ENCODE measurements around the gene IL3RA.

Gene IL3RA

DNA sequence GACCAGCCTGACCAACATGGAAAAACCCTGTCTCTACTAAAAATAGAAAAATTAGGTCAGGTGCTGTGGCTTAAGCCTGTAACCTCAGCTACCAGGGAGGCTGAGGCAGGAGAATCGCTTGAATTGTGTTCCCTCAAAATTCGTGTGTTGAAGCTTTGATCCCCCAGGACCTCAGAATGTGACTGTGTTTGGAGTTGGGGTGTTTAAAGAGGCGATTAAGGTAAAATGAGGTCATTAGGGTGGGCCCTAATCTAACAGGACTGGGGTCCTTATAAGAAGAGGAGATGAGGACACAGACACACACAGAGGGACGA lies 31.8 kb downstream of the IL3RA start:
- H3K4me3 ChIP-seq: no peak overlapping the region
- H3K36me3 ChIP-seq: peaks cover 21% of the 10 kb centered on the region
- no peak for TF ChIP-seq Cebpa-rat (IDR thresholded peaks at IDR 0.05)
- no peak overlapping the region for H3K9ac ChIP-seq
- H3K27me3 ChIP-seq: no peaks in the 10 kb centered on the region
- H3K27ac ChIP-seq: no peak overlapping the region
- no peak overlapping the region for H3K4me2 ChIP-seq
- no peaks in the 10 kb centered on the region for H3K9me3 ChIP-seq
- no peaks in the 10 kb centered on the region for H3K4me1 ChIP-seq
- no peaks in the 10 kb centered on the region for H4K20me1 ChIP-seq

DNA sequence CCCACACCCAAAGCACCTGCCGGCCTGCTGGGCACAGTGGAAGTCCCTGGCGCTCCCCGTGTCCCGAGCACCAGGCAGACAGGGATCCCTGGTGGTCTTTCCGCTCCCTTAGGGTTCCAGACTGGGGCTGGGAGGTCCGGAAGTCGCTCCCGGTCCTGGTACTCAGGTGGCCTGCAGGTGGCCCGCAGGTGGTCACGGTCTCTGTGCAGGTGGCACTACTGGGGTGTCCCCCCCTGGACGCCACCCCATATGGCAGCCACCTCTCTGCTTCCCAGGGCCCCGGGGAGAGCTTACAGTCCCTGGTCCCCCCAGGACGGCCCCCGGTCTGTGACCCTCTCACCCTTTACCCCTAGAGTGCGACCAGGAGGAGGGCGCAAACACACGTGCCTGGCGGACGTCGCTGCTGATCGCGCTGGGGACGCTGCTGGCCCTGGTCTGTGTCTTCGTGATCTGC lies 41.7 kb downstream of the IL3RA start:
- peaks cover 17% of the 10 kb centered on the region for H4K20me1 ChIP-seq
- H3K4me1 ChIP-seq: peaks cover 8% of the 10 kb centered on the region
- H3K27me3 ChIP-seq: no peaks in the 10 kb centered on the region
- H3K9ac ChIP-seq: no peak overlapping the region
- H3K4me2 ChIP-seq: no peak overlapping the region
- H3K9me3 ChIP-seq: no peaks in the 10 kb centered on the region
- H3K4me3 ChIP-seq: no peak overlapping the region
- H3K36me3 ChIP-seq: peaks cover 38% of the 10 kb centered on the region
- no peak for TF ChIP-seq Cebpa-rat (IDR thresholded peaks at IDR 0.05)
- H3K27ac ChIP-seq: no peak overlapping the region

DNA sequence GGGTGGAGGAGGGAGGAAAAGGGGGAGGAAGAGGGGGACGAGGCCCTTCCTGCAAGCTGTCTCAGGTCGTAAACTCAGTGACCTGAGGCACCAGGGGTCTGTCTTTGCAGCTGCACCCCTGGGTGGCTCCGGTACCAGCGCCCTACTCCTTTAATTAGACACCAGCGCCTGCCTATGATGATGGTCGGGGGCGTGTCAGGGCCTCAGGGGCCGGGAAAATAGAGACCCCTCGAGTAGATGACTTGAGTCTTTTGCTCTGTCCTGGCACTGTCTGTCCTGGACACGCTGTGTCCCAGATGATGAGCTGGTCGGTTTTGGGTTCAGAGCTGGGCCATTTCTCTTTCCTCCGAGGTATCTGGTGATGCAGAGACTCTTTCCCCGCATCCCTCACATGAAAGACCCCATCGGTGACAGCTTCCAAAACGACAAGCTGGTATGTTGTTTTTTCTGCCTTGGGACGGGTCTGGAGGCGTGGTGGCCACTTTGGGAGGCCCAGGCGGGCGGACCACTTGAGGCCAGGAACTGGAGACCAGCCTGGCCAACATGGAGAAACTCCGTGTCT lies 44.2 kb downstream of the IL3RA start:
- Histone ChIP-seq H3K4me3 (no peak overlapping the region), H3K9ac (0 out of 2 replicates have a peak overlapping the region, but pooled peaks have one; percentile 19), H3K4me1 (peaks cover 8% of the 10 kb centered on the region), H3K27me3 (no peaks in the 10 kb centered on the region), H3K36me3 (peaks cover 62% of the 10 kb centered on the region), H3K4me2 (peak overlapping the region; percentile 42), H3K9me3 (no peaks in the 10 kb centered on the region), H4K20me1 (peaks cover 41% of the 10 kb centered on the region), H3K27ac (no peak overlapping the region)
- TF ChIP-seq Cebpa-rat (IDR thresholded peaks at IDR 0.05): no peak

DNA sequence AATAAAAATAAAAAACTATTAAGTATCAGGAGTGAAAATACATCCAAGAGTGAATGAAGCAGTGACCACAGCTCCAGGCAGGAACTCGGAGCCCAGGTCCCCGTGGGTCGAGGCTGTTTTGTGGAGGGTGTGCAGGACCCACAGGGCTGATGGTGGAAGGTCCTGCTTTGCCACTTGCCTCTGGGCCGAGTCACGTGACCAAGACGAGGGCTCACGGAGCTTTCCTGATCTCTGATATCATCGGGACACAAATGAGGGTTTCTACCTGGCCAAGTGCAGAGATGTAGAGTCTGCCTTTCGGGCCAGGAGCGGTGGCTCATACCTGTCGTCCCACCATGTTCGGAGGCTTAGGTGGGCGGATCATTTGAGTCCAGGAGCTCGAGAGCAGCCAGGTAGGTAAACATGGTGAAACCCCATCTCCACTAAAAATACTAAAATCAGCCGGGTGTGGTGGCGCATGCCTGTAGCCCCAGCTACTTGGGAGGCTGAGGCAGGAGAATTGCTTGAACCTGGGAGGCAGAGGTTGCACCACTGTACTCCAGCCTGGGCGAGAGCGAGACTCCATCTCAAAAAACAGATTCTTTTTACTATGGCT lies 48.2 kb downstream of the IL3RA start:
- no peak overlapping the region for H3K27ac ChIP-seq
- no peaks in the 10 kb centered on the region for H3K27me3 ChIP-seq
- H3K4me1 ChIP-seq: peaks cover 17% of the 10 kb centered on the region
- no peak for TF ChIP-seq Cebpa-rat (IDR thresholded peaks at IDR 0.05)
- H3K4me3 ChIP-seq: no peak overlapping the region
- H3K9me3 ChIP-seq: no peaks in the 10 kb centered on the region
- no peak overlapping the region for H3K9ac ChIP-seq
- peaks cover 81% of the 10 kb centered on the region for H3K36me3 ChIP-seq
- peaks cover 81% of the 10 kb centered on the region for H4K20me1 ChIP-seq
- no peak overlapping the region for H3K4me2 ChIP-seq

DNA sequence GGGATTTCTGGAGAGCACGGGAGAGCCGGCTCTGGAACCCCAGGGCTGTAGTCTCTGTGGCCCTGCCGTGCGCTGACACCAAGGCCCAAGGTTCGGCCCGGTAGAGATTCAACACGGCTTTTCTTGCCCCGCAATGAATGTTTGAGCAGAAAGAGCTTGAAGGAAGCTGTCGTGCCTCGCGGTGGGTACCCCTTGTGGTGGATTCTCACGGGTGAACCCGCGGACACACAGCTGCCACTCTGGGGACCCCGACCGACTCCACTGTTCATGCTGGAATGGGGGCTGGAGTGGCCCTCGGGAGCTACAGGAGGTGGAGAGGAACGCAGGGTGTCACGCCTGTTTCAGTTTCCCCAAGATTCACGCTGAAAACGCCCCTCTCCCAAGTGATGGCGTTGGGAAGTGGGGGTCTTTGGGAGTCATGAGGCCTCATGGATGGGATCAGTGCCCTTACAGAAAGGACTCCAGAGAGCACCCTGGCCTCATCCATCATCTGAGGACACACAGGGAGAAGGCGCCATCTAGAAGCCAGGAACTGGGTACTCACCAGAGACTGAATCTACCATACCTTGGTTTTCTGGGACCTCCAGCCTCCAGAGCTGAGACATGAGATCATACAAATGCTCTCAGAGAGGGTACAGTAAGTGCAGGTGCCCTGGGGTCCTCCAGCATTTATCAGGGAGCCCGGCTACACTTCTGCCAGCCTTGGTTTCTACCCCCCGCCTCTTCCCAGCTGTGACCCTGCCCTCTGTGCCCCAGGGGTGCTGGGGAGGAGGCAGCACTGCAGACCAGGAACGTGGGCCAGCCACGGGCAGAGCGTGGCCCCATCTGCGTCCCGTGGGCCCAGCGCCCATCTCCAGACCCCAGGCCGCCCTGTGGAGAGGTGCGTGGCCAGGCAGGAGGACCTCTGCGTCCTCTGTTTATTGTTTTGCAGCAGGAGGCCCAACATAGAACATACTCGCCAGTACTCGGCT lies 49.0 kb downstream of the IL3RA start:
- H3K4me1 ChIP-seq: peaks cover 25% of the 10 kb centered on the region
- peaks cover 89% of the 10 kb centered on the region for H3K36me3 ChIP-seq
- no peak overlapping the region for H3K4me2 ChIP-seq
- H3K4me3 ChIP-seq: no peak overlapping the region
- H3K27me3 ChIP-seq: no peaks in the 10 kb centered on the region
- no peak overlapping the region for H3K27ac ChIP-seq
- no peak for TF ChIP-seq Cebpa-rat (IDR thresholded peaks at IDR 0.05)
- no peaks in the 10 kb centered on the region for H3K9me3 ChIP-seq
- peaks cover 89% of the 10 kb centered on the region for H4K20me1 ChIP-seq
- H3K9ac ChIP-seq: no peak overlapping the region

DNA sequence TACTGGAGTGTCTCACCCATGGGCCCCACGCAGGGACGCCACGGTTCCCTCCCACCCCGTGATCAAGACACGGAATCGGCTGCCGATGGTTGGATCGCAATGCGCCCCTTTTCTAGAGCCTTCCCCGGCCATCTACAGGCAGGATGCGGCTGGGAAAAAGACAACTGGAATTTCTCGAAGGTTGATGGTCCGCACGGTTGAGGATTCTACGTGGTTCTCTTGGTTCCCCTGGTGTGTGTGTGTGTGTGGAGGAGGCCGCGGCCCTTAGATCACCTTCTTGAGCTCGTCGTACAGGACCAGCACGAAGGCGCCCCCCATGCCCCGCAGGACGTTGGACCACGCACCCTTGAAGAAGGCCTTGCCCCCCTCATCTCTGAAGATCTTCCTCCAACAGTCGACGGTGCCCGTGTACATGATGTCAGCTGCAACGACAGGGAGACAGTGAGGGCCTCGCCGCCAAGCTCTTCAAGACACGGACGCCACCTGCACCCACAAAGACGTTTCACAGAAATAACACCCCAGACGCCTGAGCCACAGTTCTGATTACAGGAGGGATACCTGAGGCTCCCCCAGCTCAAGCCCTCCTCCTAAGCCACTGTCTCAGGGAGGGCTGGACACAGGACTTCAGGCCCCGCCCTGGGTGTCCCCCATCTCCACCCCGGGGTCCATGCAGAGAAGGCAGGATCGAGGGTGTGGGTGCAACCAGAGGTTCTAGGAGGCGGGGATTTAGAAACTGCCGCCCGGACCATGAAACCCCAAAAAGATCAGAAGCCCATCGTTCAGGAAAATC lies 49.9 kb downstream of the IL3RA start:
- H3K27me3 ChIP-seq: no peaks in the 10 kb centered on the region
- peaks cover 99% of the 10 kb centered on the region for H4K20me1 ChIP-seq
- no peak overlapping the region for H3K4me3 ChIP-seq
- no peak overlapping the region for H3K4me2 ChIP-seq
- no peak overlapping the region for H3K27ac ChIP-seq
- H3K4me1 ChIP-seq: peaks cover 23% of the 10 kb centered on the region
- H3K36me3 ChIP-seq: peaks cover 97% of the 10 kb centered on the region
- TF ChIP-seq Cebpa-rat (IDR thresholded peaks at IDR 0.05): no peak
- H3K9ac ChIP-seq: no peak overlapping the region
- H3K9me3 ChIP-seq: no peaks in the 10 kb centered on the region

DNA sequence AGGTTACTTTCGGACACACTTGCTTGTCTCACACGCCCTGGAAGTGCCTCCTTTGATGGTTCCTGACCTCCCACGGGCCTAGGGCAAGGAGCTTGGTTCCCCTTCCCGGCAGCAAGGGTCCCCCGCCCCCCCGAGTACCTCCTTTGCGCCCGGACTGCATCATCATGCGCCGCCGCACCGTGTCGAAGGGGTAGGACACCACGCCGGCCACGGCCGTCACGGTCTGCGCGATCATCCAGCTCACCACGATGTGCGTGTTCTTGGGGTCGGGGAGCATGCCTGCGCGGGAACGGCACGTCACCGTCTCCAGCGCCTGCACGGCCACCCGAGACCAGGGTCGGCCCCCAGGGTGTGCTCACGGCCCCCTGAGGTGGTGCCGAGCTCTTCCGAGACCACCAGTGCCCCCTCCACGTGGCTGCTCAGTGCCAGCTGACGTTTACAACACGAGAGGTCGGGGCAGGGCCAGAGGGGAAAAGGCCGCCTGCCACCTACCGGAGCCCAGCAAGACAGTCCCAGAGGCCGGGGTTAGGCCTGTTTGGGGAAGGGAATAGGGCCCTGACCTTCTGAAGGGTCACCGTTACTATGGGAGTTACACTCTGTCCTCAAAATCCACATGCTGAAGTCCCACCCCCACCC lies 50.7 kb downstream of the IL3RA start:
- Histone ChIP-seq H3K4me1 (peaks cover 23% of the 10 kb centered on the region), H3K9me3 (no peaks in the 10 kb centered on the region), H3K9ac (no peak overlapping the region), H3K27me3 (no peaks in the 10 kb centered on the region), H3K36me3 (peaks cover 91% of the 10 kb centered on the region), H3K27ac (no peak overlapping the region), H3K4me2 (no peak overlapping the region), H3K4me3 (no peak overlapping the region), H4K20me1 (peaks cover 96% of the 10 kb centered on the region)
- no peak for TF ChIP-seq Cebpa-rat (IDR thresholded peaks at IDR 0.05)

DNA sequence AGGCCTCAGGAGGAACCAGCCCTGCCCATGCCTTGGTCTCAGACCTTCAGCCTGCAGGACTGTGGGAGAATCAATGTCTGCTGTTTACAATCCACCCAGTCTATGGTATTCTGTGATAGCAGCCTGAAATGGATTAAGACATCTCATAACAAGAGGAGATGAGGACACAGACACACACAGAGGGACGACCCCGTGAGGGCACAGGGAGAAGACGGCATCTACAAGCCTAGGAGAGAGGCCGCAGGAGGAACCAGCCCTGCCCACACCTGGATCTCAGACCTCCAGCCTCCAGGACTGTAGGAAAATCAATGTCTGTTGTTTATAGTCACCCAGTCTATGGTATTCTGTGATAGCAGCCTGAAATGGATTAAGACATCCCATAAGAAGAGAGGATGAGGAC lies 52.1 kb downstream of the IL3RA start:
- Histone ChIP-seq H3K9ac (0 out of 2 replicates have a peak overlapping the region, but pooled peaks have one; percentile 34), H3K27me3 (no peaks in the 10 kb centered on the region), H3K4me3 (no peak overlapping the region), H4K20me1 (peaks cover 82% of the 10 kb centered on the region), H3K4me1 (peaks cover 29% of the 10 kb centered on the region), H3K9me3 (no peaks in the 10 kb centered on the region), H3K36me3 (peaks cover 77% of the 10 kb centered on the region), H3K4me2 (no peak overlapping the region), H3K27ac (no peak overlapping the region)
- TF ChIP-seq Cebpa-rat (IDR thresholded peaks at IDR 0.05): no peak
